Measurements from ENCODE around the gene PRKN. TPM values are rescaled to one million over a fixed set of nuclear protein-coding genes. Genes with fewer than 3 reads are reported as not detected.

Gene PRKN
- total RNA-seq, 1 experiment from 2014 or later = 2.0 TPM

- Histone ChIP-seq H3K9me3 (ENCODE audit: control insufficient read depth, low read depth, low read length) (no peaks in the 10 kb centered on the region), H3K4me1 (ENCODE audit: insufficient read depth, low read length) (no peaks in the 10 kb centered on the region), H3K18ac (ENCODE audit: insufficient read length, low read depth, low read length) (no peak overlapping the region), H4K5ac (ENCODE audit: insufficient read length, low read depth, low read length) (no peak overlapping the region), H3T11ph (ENCODE audit: low read length) (no peak overlapping the region), H3K4ac (ENCODE audit: low read depth, low read length) (no peak overlapping the region), H2BK5ac (ENCODE audit: insufficient read length, low read length) (no peak overlapping the region), H3K23ac (ENCODE audit: insufficient read length, low read depth, low read length) (no peak overlapping the region), H4K91ac (ENCODE audit: insufficient read length, low read depth, low read length) (no peak overlapping the region), H3K14ac (ENCODE audit: insufficient read depth, low read length) (no peak overlapping the region), H2BK15ac (ENCODE audit: low read depth, low read length) (no peak overlapping the region), H4K8ac (replicated peaks; ENCODE audit: insufficient read length, low read depth, low read length) (no peak overlapping the region), H3K23me2 (ENCODE audit: insufficient read length, low read depth, low read length, poor library complexity, severe bottlenecking) (no peaks in the 10 kb centered on the region), H2AK5ac (ENCODE audit: insufficient read length, low read length) (no peak overlapping the region), H2BK20ac (ENCODE audit: low read depth, low read length, poor library complexity, severe bottlenecking) (no peak overlapping the region), H3K9ac (ENCODE audit: extremely low read depth, insufficient read length, low read length) (no peak overlapping the region), H2BK120ac (ENCODE audit: low read depth, low read length, poor library complexity, severe bottlenecking) (no peak overlapping the region), H3K4me2 (ENCODE audit: insufficient read depth, insufficient read length, low read length) (no peak overlapping the region), H3K27me3 (ENCODE audit: insufficient read depth, low read length) (no peaks in the 10 kb centered on the region), H3K56ac (ENCODE audit: insufficient read length, low read depth, low read length) (no peak overlapping the region), H2BK12ac (ENCODE audit: insufficient read length, low read depth, low read length) (no peak overlapping the region), H4K20me1 (ENCODE audit: control insufficient read depth, insufficient read depth, insufficient read length) (no peaks in the 10 kb centered on the region), H3K79me1 (ENCODE audit: insufficient read depth, low read depth, low read length, poor library complexity, severe bottlenecking) (no peaks in the 10 kb centered on the region), H2AFZ (ENCODE audit: low read length) (no peak overlapping the region), H3K79me2 (ENCODE audit: insufficient read depth, low read length) (no peaks in the 10 kb centered on the region), H3K27ac (ENCODE audit: insufficient read length, low read depth, low read length) (no peak overlapping the region)
- Mint-ChIP-seq H3K36me3 (ENCODE audit: insufficient read depth in 1 of 3, low read depth in 3 of 3) (peaks cover 3 to 16% (median 7%) of the 10 kb centered on the region in 3 experiments; a peak in 5 of 7 replicates), H3K4me1 (peaks cover 6% of the 10 kb centered on the region in 2 experiments), H3K9me3 (peaks cover 19 to 26% of the 10 kb centered on the region in 2 experiments), H3K4me3 (no peak overlapping the region), H3K27ac (no peak overlapping the region), H3K27me3 (ENCODE audit: low read depth) (no peaks in the 10 kb centered on the region; the same call in none of the 2 replicates)
- no peak for DNase-seq
- TF ChIP-seq CTCF (conservative IDR thresholded peaks at IDR 0.05) = no peak
These were observed 1172.7 kb downstream of the PRKN start for GRCh38 chr6:161554883-161555282.
